Neural crest cell (in vitro differentiated cells): ENCODE data around the gene LPP. TPM values are rescaled to one million over a fixed set of nuclear protein-coding genes. Genes with fewer than 3 reads are reported as not detected.

Experiments
- DNase-seq: peaks from one replicate; pipeline ENCODE4 v3.0.0; 2021; ENCODE audit warnings: low read depth, mixed read lengths, low spot score
- H3K27ac Mint-ChIP-seq: one replicate; pipeline ENCODE4 v1.8.0; 2021; ENCODE audit warnings: mild to moderate bottlenecking, mixed read lengths; ENCODE audit not compliant: unreplicated experiment
- H3K27me3 Mint-ChIP-seq: 2 replicates; pipeline ENCODE4 v1.8.0; 2021; ENCODE audit warnings: low read depth, mild to moderate bottlenecking, mixed read lengths
- H3K36me3 Mint-ChIP-seq: 2 replicates; pipeline ENCODE4 v1.8.0; 2021; ENCODE audit warnings: low read depth, mild to moderate bottlenecking, mixed read lengths
- H3K4me1 Mint-ChIP-seq: 2 replicates; pipeline ENCODE4 v1.8.0; 2021; ENCODE audit warnings: mixed read lengths
- H3K4me3 Mint-ChIP-seq: one replicate; pipeline ENCODE4 v1.8.0; 2021; ENCODE audit warnings: mild to moderate bottlenecking, mixed read lengths
- H3K9me3 Mint-ChIP-seq: 2 replicates; pipeline ENCODE4 v1.8.0; 2021; ENCODE audit warnings: mixed read lengths
- total RNA-seq: library from RNA; stranded (reverse); gene quantifications from 2 replicates; pipeline ENCODE4 v1.2.1, GENCODE V29; 2021
- TF ChIP-seq, protein P1 (sequence below): fragments of 200-600 bp; sonication (generic); conservative IDR thresholded peaks from 2 replicates; pipeline ENCODE4 v1.5.0; 2021; ENCODE audit warnings: antibody characterized with exemption, mild to moderate bottlenecking

Gene LPP
- total RNA-seq, 1 donor from 2014 or later = 38.7 TPM

GRCh38 chr3:188208516-188208981, 54.6 kb downstream of the LPP start:
- Mint-ChIP-seq H3K27me3 (no peaks in the 10 kb centered on the region), H3K27ac (no peak overlapping the region), H3K4me1 (peaks cover 39% of the 10 kb centered on the region), H3K9me3 (no peaks in the 10 kb centered on the region), H3K36me3 (no peaks in the 10 kb centered on the region), H3K4me3 (no peak overlapping the region)
- no peak for DNase-seq
- TF ChIP-seq, protein P1, sequence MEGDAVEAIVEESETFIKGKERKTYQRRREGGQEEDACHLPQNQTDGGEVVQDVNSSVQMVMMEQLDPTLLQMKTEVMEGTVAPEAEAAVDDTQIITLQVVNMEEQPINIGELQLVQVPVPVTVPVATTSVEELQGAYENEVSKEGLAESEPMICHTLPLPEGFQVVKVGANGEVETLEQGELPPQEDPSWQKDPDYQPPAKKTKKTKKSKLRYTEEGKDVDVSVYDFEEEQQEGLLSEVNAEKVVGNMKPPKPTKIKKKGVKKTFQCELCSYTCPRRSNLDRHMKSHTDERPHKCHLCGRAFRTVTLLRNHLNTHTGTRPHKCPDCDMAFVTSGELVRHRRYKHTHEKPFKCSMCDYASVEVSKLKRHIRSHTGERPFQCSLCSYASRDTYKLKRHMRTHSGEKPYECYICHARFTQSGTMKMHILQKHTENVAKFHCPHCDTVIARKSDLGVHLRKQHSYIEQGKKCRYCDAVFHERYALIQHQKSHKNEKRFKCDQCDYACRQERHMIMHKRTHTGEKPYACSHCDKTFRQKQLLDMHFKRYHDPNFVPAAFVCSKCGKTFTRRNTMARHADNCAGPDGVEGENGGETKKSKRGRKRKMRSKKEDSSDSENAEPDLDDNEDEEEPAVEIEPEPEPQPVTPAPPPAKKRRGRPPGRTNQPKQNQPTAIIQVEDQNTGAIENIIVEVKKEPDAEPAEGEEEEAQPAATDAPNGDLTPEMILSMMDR = no peak

DNA sequence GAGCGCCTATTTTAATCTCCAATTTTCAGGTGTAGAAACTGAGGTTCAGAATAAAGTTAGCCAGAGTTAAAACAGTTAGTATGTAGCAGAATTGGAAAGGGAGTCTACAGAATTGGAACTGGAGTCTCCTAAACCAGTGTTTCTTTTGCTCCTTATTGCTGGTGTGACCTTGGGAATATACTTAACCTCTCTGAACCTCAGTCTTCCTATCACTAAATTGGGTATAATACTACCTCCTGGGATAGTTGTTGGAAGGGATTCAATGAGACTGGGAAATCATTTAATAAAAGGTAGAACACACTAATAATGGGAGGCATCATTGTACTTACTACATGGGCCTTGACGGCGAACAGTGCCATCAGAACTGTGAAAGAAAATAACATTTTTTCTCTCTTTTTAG, 55.1 kb downstream of the LPP start:
- no peak overlapping the region for H3K27ac Mint-ChIP-seq
- no peaks in the 10 kb centered on the region for H3K9me3 Mint-ChIP-seq
- TF ChIP-seq, protein P1 = no peak

GRCh38 chr3:188209740-188210139, 55.8 kb downstream of the LPP start:
- TF ChIP-seq, protein P1 = no peak
- no peaks in the 10 kb centered on the region for H3K27me3 Mint-ChIP-seq
- no peaks in the 10 kb centered on the region for H3K9me3 Mint-ChIP-seq
- no peak overlapping the region for H3K27ac Mint-ChIP-seq
- H3K4me3 Mint-ChIP-seq = no peak overlapping the region
- H3K36me3 Mint-ChIP-seq = no peaks in the 10 kb centered on the region
- no peak for DNase-seq
- peaks cover 36% of the 10 kb centered on the region for H3K4me1 Mint-ChIP-seq

More for the DNA sequence above, 55.1 kb downstream of the LPP start:
- Mint-ChIP-seq H3K36me3 (no peaks in the 10 kb centered on the region), H3K4me1 (peaks cover 39% of the 10 kb centered on the region), H3K4me3 (no peak overlapping the region), H3K27me3 (no peaks in the 10 kb centered on the region)
- DNase-seq = no peak

GRCh38 chr3:188211476-188211875, 57.5 kb downstream of the LPP start:
- TF ChIP-seq, protein P1 = no peak
- no peak overlapping the region for H3K4me3 Mint-ChIP-seq
- no peak for DNase-seq
- no peaks in the 10 kb centered on the region for H3K27me3 Mint-ChIP-seq
- H3K27ac Mint-ChIP-seq = no peak overlapping the region
- H3K36me3 Mint-ChIP-seq = no peaks in the 10 kb centered on the region
- H3K4me1 Mint-ChIP-seq = peaks cover 33% of the 10 kb centered on the region
- H3K9me3 Mint-ChIP-seq = no peaks in the 10 kb centered on the region

DNA sequence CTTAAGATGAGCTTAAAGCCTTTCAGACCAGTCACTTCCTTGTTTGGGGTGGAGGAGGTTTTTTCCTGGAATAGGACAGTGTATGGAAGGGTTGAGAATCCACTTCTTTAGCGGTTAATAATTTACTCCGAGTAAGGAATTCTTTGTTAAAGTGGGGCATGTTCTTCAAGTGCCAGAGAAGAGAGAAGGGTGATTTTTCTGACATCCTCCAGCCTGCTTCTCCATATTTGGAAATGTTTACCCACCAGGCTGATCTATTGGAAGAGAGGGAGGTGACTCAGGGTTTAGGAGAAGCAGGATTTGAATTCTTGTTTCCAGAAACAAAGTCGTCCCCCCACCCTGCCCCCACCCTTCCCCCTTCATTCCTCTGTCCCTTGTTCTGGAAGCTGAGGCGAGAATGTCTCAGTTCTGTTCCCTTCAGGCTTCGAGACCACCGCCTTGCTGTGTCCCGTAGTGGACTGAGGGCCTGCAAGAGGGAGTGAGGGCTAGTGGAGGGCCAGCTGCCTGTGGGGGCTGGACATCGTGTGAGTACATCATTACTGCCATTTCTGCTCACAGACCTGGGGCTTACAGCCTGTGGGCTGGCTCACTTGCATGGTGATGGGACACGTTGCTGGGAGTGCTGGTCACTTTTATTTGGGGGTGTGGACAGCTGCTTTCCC, 58.5 kb downstream of the LPP start:
- Mint-ChIP-seq H3K27ac (no peak overlapping the region), H3K36me3 (peaks cover 2% of the 10 kb centered on the region), H3K9me3 (no peaks in the 10 kb centered on the region), H3K4me1 (peaks cover 38% of the 10 kb centered on the region), H3K27me3 (no peaks in the 10 kb centered on the region), H3K4me3 (no peak overlapping the region)
- DNase-seq = no peak
- TF ChIP-seq, protein P1 = no peak
